ENCODE data around the gene FURIN.
A peak's percentile ranks its signal among the peaks of the same experiment; 100 is the strongest.
"Not testable (repeated sequence)": the region's sequence is repeated elsewhere in the genome, so short reads cannot be mapped to it uniquely, and the experiment has no call there.

FURIN gene

GRCh38 chr15:90845201-90845949 lies 23.0 kb upstream of the FURIN start:
- no peak for DNase-seq

DNA sequence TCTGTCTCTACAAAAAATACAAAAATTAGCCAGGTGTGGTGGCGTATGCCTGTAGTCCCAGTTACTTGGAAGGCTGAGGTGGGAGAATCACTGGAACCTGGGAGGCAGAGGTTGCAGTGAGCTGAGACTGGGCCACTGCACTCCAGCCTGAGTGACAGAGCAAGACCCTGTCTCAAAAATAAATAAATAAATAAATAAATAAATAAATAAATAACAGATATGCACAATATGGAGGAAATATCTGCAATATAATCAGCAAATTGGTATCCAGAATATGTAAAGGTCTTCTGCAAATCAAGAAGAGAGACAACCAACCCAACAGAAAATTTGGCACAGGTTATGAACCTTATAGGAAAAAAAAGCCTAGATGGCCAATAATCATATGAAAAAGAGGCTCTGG lies 19.0 kb upstream of the FURIN start:
- not testable (repeated sequence) for DNase-seq

DNA sequence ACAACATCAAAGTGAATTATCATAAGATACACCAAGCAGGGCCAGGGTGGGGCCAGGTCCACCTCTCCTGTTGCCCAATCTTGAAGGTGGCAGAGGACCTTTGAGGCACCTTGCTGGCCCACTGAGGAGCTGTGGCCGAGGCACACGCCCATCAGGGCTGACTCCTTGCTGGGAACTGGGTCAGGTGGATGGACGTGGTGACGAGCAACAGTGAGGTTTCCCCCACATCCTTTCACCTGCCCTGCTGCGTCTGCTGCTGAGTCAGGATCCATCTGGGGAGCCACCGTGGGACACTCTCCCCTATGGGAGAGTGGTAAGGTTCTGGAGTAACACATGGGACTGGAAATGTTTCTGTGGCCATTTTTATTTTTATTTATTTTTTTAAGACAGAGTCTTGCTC lies 17.3 kb upstream of the FURIN start:
- DNase-seq, result no peak

- no peak for DNase-seq
Observed at GRCh38 chr15:90851940-90852339, 16.4 kb upstream of the FURIN start.

DNA sequence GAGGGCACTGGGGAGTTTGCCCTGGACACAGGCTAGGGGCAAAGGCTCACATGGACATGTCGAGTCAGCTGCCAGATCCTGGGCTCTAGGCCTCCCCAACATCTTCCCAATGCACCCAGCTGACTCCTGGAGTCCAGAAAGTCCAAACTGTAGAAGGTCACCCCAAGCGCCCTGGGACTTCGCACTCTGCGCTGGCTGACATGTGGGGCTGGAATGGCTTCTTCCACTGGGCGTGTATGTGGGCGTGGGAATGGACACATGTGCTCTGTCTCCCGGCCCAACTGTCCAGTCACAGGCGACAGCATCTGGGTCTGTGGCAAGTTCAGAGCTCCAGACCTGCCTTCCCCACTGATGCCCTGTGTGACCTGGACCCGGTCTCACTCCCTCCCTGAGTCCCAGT lies 13.2 kb upstream of the FURIN start:
- no peak for DNase-seq

DNA sequence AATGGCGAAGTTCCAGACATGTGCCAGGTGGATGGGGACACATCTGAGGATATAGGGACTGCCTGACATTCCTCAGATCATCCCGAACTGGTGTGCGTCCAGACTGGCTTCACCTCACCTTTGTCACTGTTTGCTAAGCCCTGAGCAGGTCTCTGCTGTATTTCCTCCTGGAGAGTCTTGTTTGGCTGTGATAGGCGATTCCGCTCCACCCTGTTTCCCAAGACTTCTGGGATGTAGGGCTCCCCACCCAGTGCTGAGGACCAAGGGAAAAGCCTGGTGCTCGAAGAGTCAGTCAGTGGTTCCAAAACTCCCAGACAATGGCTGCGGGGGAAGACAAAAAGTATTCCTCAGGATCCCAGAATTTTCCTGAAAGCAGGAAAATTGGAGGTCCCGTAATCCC lies 11.1 kb upstream of the FURIN start:
- no peak for DNase-seq

DNA sequence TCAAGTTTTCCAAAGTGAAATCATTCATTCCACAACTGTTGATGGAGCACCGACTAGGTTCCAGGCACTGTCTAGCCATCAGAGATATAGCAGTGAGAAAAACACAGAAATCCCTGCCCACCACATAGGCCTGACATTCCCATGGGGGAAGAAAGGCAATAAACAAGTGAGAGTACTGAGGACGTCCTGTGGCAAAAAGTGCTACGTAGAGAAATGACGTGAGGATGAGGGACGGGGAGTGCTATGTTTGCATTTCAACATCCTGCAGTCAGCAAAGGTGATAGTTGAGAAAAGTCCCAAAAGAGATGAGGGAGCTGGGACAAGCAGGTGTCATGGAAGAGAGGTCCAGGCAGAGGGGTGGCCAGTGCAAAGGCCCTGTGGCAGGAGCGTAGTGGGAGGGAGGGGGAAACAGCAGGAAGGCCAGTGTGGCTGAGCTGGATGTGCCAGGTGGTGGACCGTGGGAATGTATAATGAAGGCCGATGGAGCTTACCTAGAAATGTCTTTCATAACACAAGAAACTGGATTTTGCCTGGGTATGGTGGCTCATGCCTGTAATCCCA lies 10.4 kb upstream of the FURIN start:
- no peak for DNase-seq

GRCh38 chr15:90859234-90860131 lies 8.9 kb upstream of the FURIN start:
- DNase-seq, result no peak

DNA sequence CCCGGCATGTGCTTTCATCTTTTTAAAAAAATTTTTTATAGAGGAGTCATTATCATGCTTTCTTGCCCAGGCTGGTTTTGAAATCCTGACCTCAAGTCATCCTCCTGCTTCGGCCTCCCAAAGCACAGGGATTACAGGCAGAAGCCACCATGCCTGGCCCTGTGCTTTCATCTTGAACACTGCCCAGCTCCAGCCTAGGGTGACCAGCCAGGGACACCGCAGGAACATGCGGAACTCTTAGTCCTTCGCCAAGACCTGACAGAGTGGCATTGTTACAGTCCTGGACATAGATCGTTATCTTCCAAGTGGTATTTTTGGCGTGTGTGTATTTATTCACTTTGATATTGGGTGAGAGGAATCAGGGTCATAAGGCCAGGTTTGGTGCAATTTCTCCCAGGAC lies 7.9 kb upstream of the FURIN start:
- no peak for DNase-seq

DNA sequence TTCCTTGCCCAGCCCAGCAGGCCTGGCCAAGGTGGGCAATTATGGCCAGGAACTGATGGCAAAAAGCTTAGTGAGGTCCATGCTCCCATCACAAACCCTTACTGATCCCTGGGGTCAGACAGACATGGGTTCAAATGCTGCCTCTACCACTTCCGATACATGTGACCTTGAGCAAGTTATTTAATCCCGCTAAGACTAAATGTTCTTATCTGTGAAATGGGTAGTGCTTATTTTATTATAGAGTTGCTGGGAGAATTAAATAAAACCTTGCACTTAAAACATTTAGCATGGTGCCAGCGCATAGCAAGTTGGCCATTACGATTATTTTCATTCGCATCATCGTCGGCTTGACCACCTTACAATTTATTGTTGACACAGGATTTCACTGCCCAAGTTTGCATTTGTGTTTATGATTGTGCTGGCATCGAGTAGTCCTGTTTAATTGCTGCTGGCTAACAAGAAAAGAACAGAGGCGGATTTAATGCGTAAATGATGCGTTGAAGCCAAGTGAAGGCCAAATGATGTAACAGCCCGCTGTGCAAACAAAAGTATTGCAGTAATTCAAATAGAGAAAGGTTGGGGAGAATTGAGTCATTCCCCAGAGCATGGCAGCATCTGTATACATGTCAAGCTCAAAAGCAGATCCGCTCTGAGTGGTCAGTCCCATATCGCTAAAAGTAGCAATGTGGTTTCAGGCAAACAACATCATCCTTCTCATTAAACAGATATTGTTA lies 7.3 kb upstream of the FURIN start:
- no peak for DNase-seq

DNA sequence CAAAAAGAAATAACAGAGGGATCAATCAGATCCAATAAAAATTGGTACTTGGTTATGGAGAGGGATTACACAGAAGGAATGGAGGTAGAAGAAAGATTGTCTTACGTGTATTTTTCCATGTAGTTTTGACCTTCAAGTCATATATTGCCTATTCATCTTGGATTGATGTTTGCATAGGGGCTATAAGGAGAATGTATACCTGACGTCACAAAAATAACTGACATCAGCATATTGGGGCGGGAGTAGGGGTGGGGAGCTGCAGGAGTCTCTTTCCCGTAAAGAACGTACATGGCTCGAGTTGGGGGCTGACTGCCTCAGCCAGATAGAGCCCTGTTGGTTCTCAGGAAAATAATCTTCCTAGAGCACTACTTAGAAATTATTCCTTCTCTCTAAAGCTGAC lies 5.9 kb upstream of the FURIN start:
- no peak for DNase-seq

DNA sequence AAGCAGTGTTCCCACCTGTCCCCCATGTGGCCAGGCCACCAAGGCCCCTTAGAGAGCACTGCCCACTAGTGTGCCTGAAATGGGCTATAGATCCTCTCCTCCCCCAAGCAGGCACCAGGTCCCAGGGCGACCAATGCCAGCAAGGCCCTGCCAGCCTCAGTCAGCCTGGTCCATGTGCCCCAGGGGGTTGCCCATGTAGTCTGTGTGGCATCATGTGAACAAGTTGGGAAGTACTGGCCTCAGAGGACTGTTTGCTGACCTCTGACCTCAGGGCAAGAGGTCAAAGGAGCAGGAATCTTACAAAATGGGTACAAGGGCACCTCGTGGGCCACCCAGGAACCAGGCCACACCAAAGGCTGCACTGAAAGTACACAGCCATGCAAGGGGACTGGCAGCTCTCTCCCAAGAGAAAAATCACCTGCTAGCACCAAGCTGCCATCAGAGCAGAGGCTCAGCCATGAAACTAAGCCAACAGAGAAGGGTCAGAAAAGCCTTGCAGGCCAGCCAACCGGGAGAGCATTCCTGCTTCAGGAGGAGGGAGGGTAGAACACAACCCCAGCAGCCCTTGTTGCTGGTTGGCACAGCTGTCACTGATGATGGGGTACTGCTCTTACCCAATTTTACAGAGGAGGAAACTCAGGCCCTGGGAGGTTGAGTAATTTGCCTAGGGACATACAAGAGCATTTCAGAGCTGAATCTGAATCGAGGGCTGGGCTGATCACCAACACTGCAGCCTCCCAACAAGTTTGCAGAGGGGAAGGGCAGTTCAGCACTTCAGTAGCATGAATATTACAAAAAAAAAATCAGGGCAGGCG lies 5.2 kb upstream of the FURIN start:
- no peak for DNase-seq

DNA sequence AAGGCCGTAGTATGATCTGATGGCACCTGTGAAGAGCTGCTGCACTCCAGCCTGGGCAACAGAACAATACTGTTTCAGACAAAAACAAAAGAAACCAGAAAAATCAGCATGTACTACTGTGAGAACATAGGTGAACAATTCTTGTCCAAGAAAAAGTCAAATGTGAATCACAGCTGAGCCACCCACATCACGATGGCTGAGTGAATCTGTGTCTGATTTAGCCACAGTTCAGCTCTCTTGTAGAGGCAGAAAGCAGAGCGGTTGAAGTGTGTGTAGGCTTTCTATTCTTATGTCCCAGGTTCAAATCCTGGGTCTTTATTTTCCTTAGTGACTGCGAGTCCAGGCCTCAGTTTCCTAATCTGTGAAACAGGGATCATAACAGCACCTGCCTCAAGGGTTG lies 4.4 kb upstream of the FURIN start:
- no peak for DNase-seq

GRCh38 chr15:90864507-90864906 lies 3.9 kb upstream of the FURIN start:
- no peak for DNase-seq

GRCh38 chr15:90865702-90866101 lies 2.7 kb upstream of the FURIN start:
- DNase-seq, result no peak

DNA sequence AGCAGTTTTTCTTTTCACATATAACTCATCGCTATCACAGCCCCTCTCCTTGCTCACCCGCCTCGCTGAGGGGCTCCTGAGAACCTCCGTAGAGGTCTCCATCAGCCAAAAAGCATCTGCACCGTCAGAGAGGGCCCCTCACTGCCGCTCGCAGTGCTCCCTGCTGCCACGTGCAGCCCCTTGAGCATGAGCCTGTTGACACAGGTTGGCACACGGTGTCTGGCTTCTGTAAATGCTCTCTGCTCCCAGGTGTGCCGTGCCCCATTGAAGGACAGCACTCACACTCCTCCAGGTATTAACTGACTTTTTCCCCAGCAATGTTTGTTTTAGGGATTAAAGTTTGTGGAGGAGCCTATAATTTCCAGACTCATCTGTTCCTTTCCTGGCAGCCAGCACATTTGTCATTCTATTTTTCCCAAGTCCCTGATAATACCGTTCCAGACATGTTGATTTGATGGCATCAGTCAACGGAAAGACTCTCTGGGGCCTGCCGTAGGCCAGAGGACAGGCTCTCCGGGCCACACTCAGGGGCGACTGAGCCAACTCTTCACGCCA lies 2.1 kb upstream of the FURIN start:
- no peak for DNase-seq

DNA sequence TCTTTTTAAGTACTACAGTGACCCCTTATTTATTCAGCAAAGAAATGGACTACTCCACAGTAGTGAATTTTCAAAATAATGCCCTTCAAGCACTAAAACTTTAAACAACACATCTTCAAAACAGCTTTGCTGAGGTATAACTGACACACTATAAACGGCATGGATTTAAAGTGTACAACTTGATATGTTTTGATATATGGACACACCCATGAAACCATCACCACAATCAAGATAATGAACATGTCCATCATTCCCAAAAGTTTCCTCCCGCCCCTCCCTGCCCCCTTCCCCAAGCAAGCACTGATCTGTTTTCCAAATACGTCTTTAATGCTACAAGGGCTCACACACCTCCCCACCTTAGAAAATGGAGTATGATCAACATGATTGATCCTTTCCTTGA lies 1.6 kb upstream of the FURIN start:
- no peak for DNase-seq

DNA sequence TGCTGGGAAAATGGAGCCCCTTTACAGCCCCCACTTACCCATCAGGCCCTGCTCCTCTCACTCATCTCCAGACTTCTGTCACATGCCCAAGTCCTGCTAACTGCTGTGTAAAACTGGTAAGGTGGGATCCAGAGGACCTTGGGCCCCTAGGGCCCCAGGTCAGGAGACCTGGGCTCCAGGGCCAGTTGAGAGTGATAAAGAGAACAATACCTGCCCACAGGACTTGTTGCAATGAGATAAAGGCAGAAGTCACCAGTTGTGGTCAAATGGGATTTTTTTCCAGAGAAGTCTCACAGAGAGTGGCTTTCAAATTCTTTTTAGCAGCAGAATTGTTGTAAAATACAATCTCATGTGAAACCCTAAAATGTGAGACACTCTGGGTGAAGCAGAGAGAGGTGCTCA lies 753 bp downstream of the FURIN start:
- DNase-seq, result no peak

- DNase-seq, result peak; percentile 42
Observed at GRCh38 chr15:90869601-90870353, 1.4 kb downstream of the FURIN start.

DNA sequence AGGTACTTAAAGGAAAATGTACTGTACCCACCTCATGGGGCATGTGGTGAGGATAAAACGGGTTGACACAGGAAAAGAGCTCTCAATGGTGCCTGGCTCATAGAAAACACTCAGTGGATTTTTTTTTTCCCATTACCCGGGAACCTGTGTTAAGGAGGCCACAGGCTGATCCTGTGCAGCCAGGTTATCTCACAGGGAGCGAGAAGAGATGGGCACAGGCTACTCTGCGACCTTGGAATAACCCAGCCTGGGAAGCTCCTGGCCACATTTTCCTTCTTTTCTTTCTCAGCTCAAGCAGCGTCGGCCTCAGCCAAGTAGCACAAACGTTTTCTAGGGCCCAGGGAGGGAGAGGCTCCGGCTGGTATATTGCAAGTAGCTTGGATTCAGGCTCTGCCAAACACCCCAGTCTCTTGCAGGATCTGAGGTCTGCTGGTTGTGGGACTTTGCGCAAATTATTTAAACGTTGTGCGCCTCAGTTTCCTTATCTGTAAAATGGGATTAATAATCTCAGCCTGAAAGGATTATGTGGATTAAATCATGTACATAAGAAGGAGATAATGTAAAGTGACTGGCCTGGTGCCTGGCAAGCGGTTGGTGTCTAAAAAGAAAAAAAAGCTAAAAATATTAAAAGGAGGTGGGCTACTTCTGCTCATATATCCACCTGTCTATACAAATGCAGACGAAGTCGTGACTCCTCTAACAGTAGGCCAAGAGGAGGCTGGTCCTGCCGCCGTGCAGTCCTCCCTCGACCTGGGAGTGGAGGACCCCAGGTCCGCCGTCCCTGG lies 2.2 kb downstream of the FURIN start:
- DNase-seq, result no peak

Measured in eye (tissue), 1 donor.